CD14-positive monocyte (primary cell): Measurements from ENCODE around the gene DENND4C. TPM values are rescaled to one million over a fixed set of nuclear protein-coding genes. Genes with fewer than 3 reads are reported as not detected.

Experiments used
- DNase-seq, 3 donors: peaks; one replicate each; pipeline ENCODE4 v3.0.0-alpha.2; 2011 to 2022
- H2AFZ ChIP-seq: 2 replicates; pipeline ENCODE4 v1.6.0; 2012; ENCODE audit warnings: mild to moderate bottlenecking, low read depth, low read length, inconsistent platforms; ENCODE audit not compliant: insufficient read depth, poor library complexity, severe bottlenecking
- H3K27ac ChIP-seq, 2 donors: 1 replicate in 1 of 2; 2 replicates in 1 of 2; pipeline ENCODE4 v1.5.1; 2012 to 2013; ENCODE audit warnings: low read length in 2 of 2, control low read depth in 1 of 2, inconsistent platforms in 1 of 2, low read depth in 1 of 2, mild to moderate bottlenecking in 1 of 2
- H3K27me3 ChIP-seq, 2 donors: one replicate each; pipeline versions ENCODE4 v1.6.0 to v1.6.1; 2011 to 2013; ENCODE audit warnings: low read length in 2 of 2; ENCODE audit not compliant: control insufficient read depth in 2 of 2, insufficient read depth in 2 of 2
- H3K36me3 ChIP-seq, 2 donors: replicated peaks in 1 of 2; 1 replicate in 1 of 2; 2 replicates in 1 of 2; pipeline versions ENCODE4 v1.5.1 to v1.6.1; 2012 to 2013; ENCODE audit warnings: low read length in 2 of 2, control low read depth in 1 of 2, inconsistent platforms in 1 of 2, mild to moderate bottlenecking in 1 of 2; ENCODE audit not compliant: insufficient read depth in 2 of 2, control insufficient read depth in 1 of 2
- H3K4me1 ChIP-seq, 2 donors: 1 replicate in 1 of 2; 2 replicates in 1 of 2; pipeline versions ENCODE4 v1.5.1 to v1.6.1; 2012 to 2013; ENCODE audit warnings: low read length in 2 of 2, control low read depth in 1 of 2, inconsistent platforms in 1 of 2, mild to moderate bottlenecking in 1 of 2, moderate library complexity in 1 of 2; ENCODE audit not compliant: insufficient read depth in 2 of 2, control insufficient read depth in 1 of 2
- H3K4me2 ChIP-seq: replicated peaks from 2 replicates; pipeline ENCODE3; 2012; ENCODE audit warnings: low read length, moderate library complexity, mild to moderate bottlenecking; ENCODE audit not compliant: poor library complexity, severe bottlenecking; ENCODE audit errors: extremely low read depth
- H3K4me3 ChIP-seq, 3 experiments: fragments of 200-600 bp in 1 of 3; sonication (generic) in 1 of 3; replicated peaks in 1 of 3; 1 replicate in 2 of 3; 2 replicates in 1 of 3; pipeline ENCODE4 v1.5.1; 2011 to 2013; ENCODE audit warnings: low read length in 3 of 3, mild to moderate bottlenecking in 3 of 3, control low read depth in 2 of 3, low read depth in 2 of 3, inconsistent platforms in 1 of 3, moderate library complexity in 1 of 3
- H3K79me2 ChIP-seq: 2 replicates; pipeline ENCODE4 v1.6.0; 2012; ENCODE audit warnings: mild to moderate bottlenecking, control low read depth, inconsistent platforms, low read length, moderate library complexity; ENCODE audit not compliant: insufficient read depth
- H3K9ac ChIP-seq: 2 replicates; pipeline ENCODE4 v1.6.0; 2017; ENCODE audit warnings: low read length, mild to moderate bottlenecking; ENCODE audit not compliant: insufficient read depth, poor library complexity, severe bottlenecking
- H3K9me3 ChIP-seq, 2 donors: replicated peaks in 1 of 2; 1 replicate in 1 of 2; 2 replicates in 1 of 2; pipeline versions ENCODE4 v1.5.1 to v1.6.1; 2012 to 2013; ENCODE audit warnings: low read length in 2 of 2, control low read depth in 1 of 2; ENCODE audit not compliant: control insufficient read depth in 1 of 2, insufficient read depth in 1 of 2
- H4K20me1 ChIP-seq: 2 replicates; pipeline ENCODE4 v1.6.0; 2012; ENCODE audit warnings: mild to moderate bottlenecking, low read length, control low read depth, moderate library complexity; ENCODE audit not compliant: insufficient read depth
- H3K27ac Mint-ChIP-seq, 7 donors: one replicate each; pipeline ENCODE4 v1.8.0; 2020; ENCODE audit warnings: mild to moderate bottlenecking in 7 of 7, mixed read lengths in 7 of 7, moderate library complexity in 6 of 7, inconsistent platforms in 2 of 7
- H3K27me3 Mint-ChIP-seq, 3 donors: one replicate each; pipeline ENCODE4 v1.8.0; 2021 to 2022; ENCODE audit warnings: low read depth in 3 of 3, mild to moderate bottlenecking in 3 of 3, mixed read lengths in 3 of 3, moderate library complexity in 3 of 3, inconsistent platforms in 1 of 3
- H3K36me3 Mint-ChIP-seq, 2 donors: one replicate each; pipeline ENCODE4 v1.8.0; 2020; ENCODE audit warnings: mixed read lengths in 2 of 2, inconsistent platforms in 1 of 2, mild to moderate bottlenecking in 1 of 2
- H3K4me1 Mint-ChIP-seq: one replicate; pipeline ENCODE4 v1.8.0; 2020; ENCODE audit warnings: mild to moderate bottlenecking, mixed read lengths
- H3K4me3 Mint-ChIP-seq, 2 donors: one replicate each; pipeline ENCODE4 v1.8.0; 2020; ENCODE audit warnings: mild to moderate bottlenecking in 2 of 2, mixed read lengths in 2 of 2, moderate library complexity in 1 of 2
- H3K9me3 Mint-ChIP-seq, 7 donors: one replicate each; pipeline ENCODE4 v1.8.0; 2020 to 2022; ENCODE audit warnings: mixed read lengths in 7 of 7, mild to moderate bottlenecking in 6 of 7, moderate library complexity in 6 of 7, inconsistent platforms in 2 of 7
- CTCF ChIP-seq: fragments of 200-600 bp; IDR thresholded peaks from one replicate; pipeline ENCODE4 v1.8.0; 2022; ENCODE audit warnings: antibody characterized with exemption, mild to moderate bottlenecking
- WGBS: methylation state at CpG from one replicate; pipeline ENCODE4 v1.1.5; 2013; ENCODE audit warnings: missing lambda C conversion rate; ENCODE audit not compliant: insufficient coverage; 5-methylcytosine and 5-hydroxymethylcytosine counted together
- intact Hi-C, 2 donors: fragments of 100-400 bp; cut with micrococcal nuclease; formaldehyde crosslinking; loops; one replicate each; pipeline versions ENCODE4 v1.15.0 to v1.15.1; 2023
- polyA plus RNA-seq, 3 donors: library from polyadenylated mRNA; depleted of rRNA in 1 of 3; unstranded in 2 of 3; stranded (reverse) in 1 of 3; fragments of 300-500 nt in 2 of 3; fragments of >200 nt in 1 of 3; fragmentation: Illumina TruSeq in 2 of 3; gene quantifications; 1 replicate in 2 of 3; 2 replicates in 1 of 3; pipeline ENCODE4 v1.2.3, GENCODE V29; 2012 to 2021

DENND4C gene
- polyA plus RNA-seq, 3 donors, result 8.1 to 15.4 (median 12.7) TPM

GRCh38 chr9:19283072-19283710 is 52.7 kb downstream of the DENND4C start:
- H3K36me3 ChIP-seq, result peaks cover 0 to 16% of the 10 kb centered on the region in 2 donors
- no peak for TF ChIP-seq CTCF
- no peaks in the 10 kb centered on the region for H3K27me3 Mint-ChIP-seq
- no peak overlapping the region for H3K9ac ChIP-seq
- intact Hi-C loops, result no loop called here
- peaks cover 2% of the 10 kb centered on the region for H3K79me2 ChIP-seq
- H3K36me3 Mint-ChIP-seq, result peaks cover 13 to 23% of the 10 kb centered on the region in 2 donors
- no peaks in the 10 kb centered on the region for H3K4me1 ChIP-seq
- no peak overlapping the region for H3K4me3 ChIP-seq
- H3K9me3 Mint-ChIP-seq, result no peaks in the 10 kb centered on the region
- peaks cover 52% of the 10 kb centered on the region for H4K20me1 ChIP-seq
- no peak overlapping the region for H3K4me2 ChIP-seq
- no peak overlapping the region for H3K27ac ChIP-seq
- WGBS, result no CpG with 5 or more reads among the region's 5 CpGs
- H3K27ac Mint-ChIP-seq, result peak overlapping the region in 1 of 7 donors; percentile 5
- no peaks in the 10 kb centered on the region for H3K9me3 ChIP-seq
- DNase-seq, result no peak
- no peaks in the 10 kb centered on the region for H3K4me1 Mint-ChIP-seq
- H3K4me3 Mint-ChIP-seq, result no peak overlapping the region
- H3K27me3 ChIP-seq, result no peaks in the 10 kb centered on the region
- no peak overlapping the region for H2AFZ ChIP-seq

- no peaks in the 10 kb centered on the region for H3K27me3 Mint-ChIP-seq
- TF ChIP-seq CTCF, result no peak
- WGBS, result no CpG with 5 or more reads among the region's 3 CpGs
- no peak overlapping the region for H3K9ac ChIP-seq
- H3K4me2 ChIP-seq, result no peak overlapping the region
- peaks cover 3 to 26% of the 10 kb centered on the region in 2 donors for H3K36me3 ChIP-seq
- H2AFZ ChIP-seq, result no peak overlapping the region
- no peak overlapping the region for H3K27ac ChIP-seq
- H3K36me3 Mint-ChIP-seq, result peaks cover 17 to 24% of the 10 kb centered on the region in 2 donors
- DNase-seq, result no peak
- no peaks in the 10 kb centered on the region for H3K4me1 Mint-ChIP-seq
- no peaks in the 10 kb centered on the region for H3K27me3 ChIP-seq
- peaks cover 45% of the 10 kb centered on the region for H4K20me1 ChIP-seq
- no peaks in the 10 kb centered on the region for H3K9me3 ChIP-seq
- no peaks in the 10 kb centered on the region for H3K79me2 ChIP-seq
- no peaks in the 10 kb centered on the region for H3K9me3 Mint-ChIP-seq
- H3K4me3 ChIP-seq, result no peak overlapping the region
- no peaks in the 10 kb centered on the region for H3K4me1 ChIP-seq
- H3K4me3 Mint-ChIP-seq, result no peak overlapping the region
- intact Hi-C loops, result no loop called here
- H3K27ac Mint-ChIP-seq, result no peak overlapping the region
These were observed 54.2 kb downstream of the DENND4C start for GRCh38 chr9:19284729-19285128.
